HG02678 (cell line): Measurements from ENCODE around the gene GLRA2.
"Not testable (repeated sequence)": the region's sequence is repeated elsewhere in the genome, so short reads cannot be mapped to it uniquely, and the experiment has no call there.

Source experiments
- ATAC-seq: cut with Tn5 transposase; IDR thresholded peaks from one replicate; pipeline ENCODE4 v1.9.1; 2021; ENCODE audit warnings: mild to moderate bottlenecking, moderate library complexity; ENCODE audit not compliant: unreplicated experiment

The GLRA2 gene

GRCh38 chrX:14590693-14591424, 61.5 kb downstream of the GLRA2 start:
- no peak for ATAC-seq

- ATAC-seq, result no peak
Observed at GRCh38 chrX:14591976-14592375, 62.6 kb downstream of the GLRA2 start.

GRCh38 chrX:14594521-14594920, 65.2 kb downstream of the GLRA2 start:
- ATAC-seq, result no peak

- no peak for ATAC-seq
Observed at GRCh38 chrX:14598330-14598729, 69.0 kb downstream of the GLRA2 start.

- ATAC-seq, result no peak
Observed at GRCh38 chrX:14607446-14607985, 78.2 kb downstream of the GLRA2 start.

- ATAC-seq, result not testable (repeated sequence)
Observed at GRCh38 chrX:14612450-14612849, 83.1 kb downstream of the GLRA2 start.

GRCh38 chrX:14616301-14616700, 87.0 kb downstream of the GLRA2 start:
- no peak for ATAC-seq

- no peak for ATAC-seq
Observed at GRCh38 chrX:14616836-14617235, 87.5 kb downstream of the GLRA2 start.

- ATAC-seq, result no peak
Observed at GRCh38 chrX:14618177-14618965, 89.0 kb downstream of the GLRA2 start.

- ATAC-seq, result no peak
Observed at GRCh38 chrX:14630733-14631132, 101.4 kb downstream of the GLRA2 start.

GRCh38 chrX:14641681-14642655, 112.6 kb downstream of the GLRA2 start:
- ATAC-seq, result no peak

- ATAC-seq, result no peak
Observed at GRCh38 chrX:14660970-14661369, 131.6 kb downstream of the GLRA2 start.

GRCh38 chrX:14670819-14671218, 141.5 kb downstream of the GLRA2 start:
- ATAC-seq, result peak; percentile 68

GRCh38 chrX:14672611-14673172, 143.4 kb downstream of the GLRA2 start:
- no peak for ATAC-seq

GRCh38 chrX:14673236-14673635, 143.9 kb downstream of the GLRA2 start:
- no peak for ATAC-seq

GRCh38 chrX:14673764-14674163, 144.4 kb downstream of the GLRA2 start:
- peak; percentile 93 for ATAC-seq

GRCh38 chrX:14675500-14675899, 146.2 kb downstream of the GLRA2 start:
- no peak for ATAC-seq

GRCh38 chrX:14676431-14676830, 147.1 kb downstream of the GLRA2 start:
- ATAC-seq, result no peak

GRCh38 chrX:14688331-14688730, 159.0 kb downstream of the GLRA2 start:
- not testable (repeated sequence) for ATAC-seq

GRCh38 chrX:14690553-14690952, 161.2 kb downstream of the GLRA2 start:
- ATAC-seq, result no peak
